Liver (tissue), 9 donors: ENCODE measurements around the gene ZG16B. TPM values are rescaled to one million over a fixed set of nuclear protein-coding genes. Genes with fewer than 3 reads are reported as not detected.

Source experiments
- DNase-seq: peaks from one replicate; pipeline ENCODE4 v3.0.0-alpha.2; 2017; ENCODE audit warnings: low spot score
- H3K27ac ChIP-seq, 2 donors: one replicate each; pipeline ENCODE4 v1.7.0; 2013; ENCODE audit warnings: inconsistent platforms in 2 of 2, low read length in 2 of 2, control low read depth in 1 of 2, low read depth in 1 of 2, mild to moderate bottlenecking in 1 of 2
- H3K27me3 ChIP-seq, 4 donors: one replicate each; pipeline versions ENCODE4 v1.6.1 to v1.7.0; 2013; ENCODE audit warnings: low read length in 3 of 4, inconsistent platforms in 1 of 4, mild to moderate bottlenecking in 1 of 4, moderate library complexity in 1 of 4; ENCODE audit not compliant: control insufficient read depth in 4 of 4, insufficient read depth in 4 of 4
- H3K36me3 ChIP-seq, 4 donors: one replicate each; pipeline versions ENCODE4 v1.6.1 to v1.7.0; 2013; ENCODE audit warnings: low read length in 3 of 4, mild to moderate bottlenecking in 3 of 4, low read depth in 1 of 4, moderate library complexity in 1 of 4; ENCODE audit not compliant: control insufficient read depth in 4 of 4, insufficient read depth in 3 of 4
- H3K4me1 ChIP-seq, 4 donors: one replicate each; pipeline versions ENCODE4 v1.6.1 to v1.7.0; 2013; ENCODE audit warnings: low read length in 3 of 4, mild to moderate bottlenecking in 3 of 4, moderate library complexity in 1 of 4; ENCODE audit not compliant: control insufficient read depth in 4 of 4, insufficient read depth in 4 of 4
- H3K4me3 ChIP-seq, 3 donors: one replicate each; pipeline versions ENCODE4 v1.6.1 to v1.7.0; 2013; ENCODE audit warnings: low read length in 3 of 3, control low read depth in 1 of 3, low read depth in 1 of 3, mild to moderate bottlenecking in 1 of 3
- H3K9ac ChIP-seq, 2 donors: one replicate each; pipeline ENCODE4 v1.7.0; 2013; ENCODE audit warnings: low read length in 2 of 2, mild to moderate bottlenecking in 2 of 2, moderate library complexity in 2 of 2, control low read depth in 1 of 2, low read depth in 1 of 2
- H3K9me3 ChIP-seq, 4 donors: one replicate each; pipeline versions ENCODE4 v1.6.1 to v1.7.0; 2013; ENCODE audit warnings: low read length in 3 of 4; ENCODE audit not compliant: control insufficient read depth in 4 of 4
- ATF3 ChIP-seq: IDR thresholded peaks from 2 replicates; pipeline ENCODE4 v1.6.1; 2016; ENCODE audit warnings: antibody characterized with exemption
- CTCF ChIP-seq: fragments of 150-350 bp; IDR thresholded peaks from 2 replicates; pipeline ENCODE4 v1.5.1; 2017; ENCODE audit warnings: improper control_type of control experiment, low read depth, low read length; ENCODE audit not compliant: missing input control
- EGR1 ChIP-seq, 2 donors: IDR thresholded peaks; 2 replicates each; pipeline ENCODE4 v1.6.1; 2016 to 2018; ENCODE audit warnings: antibody characterized with exemption in 2 of 2, low read depth in 2 of 2
- FOXA1 ChIP-seq: IDR thresholded peaks from 2 replicates; pipeline ENCODE4 v1.6.1; 2016; ENCODE audit warnings: antibody characterized with exemption
- FOXA2 ChIP-seq: IDR thresholded peaks from 2 replicates; pipeline ENCODE4 v1.6.1; 2016; ENCODE audit warnings: antibody characterized with exemption
- GABPA ChIP-seq, 2 donors: IDR thresholded peaks in 1 of 2; conservative IDR thresholded peaks in 1 of 2; 2 replicates each; pipeline ENCODE4 v1.6.1; 2016; ENCODE audit warnings: antibody characterized with exemption in 2 of 2, mild to moderate bottlenecking in 1 of 2, moderate library complexity in 1 of 2
- HNF4A ChIP-seq, 2 donors: conservative IDR thresholded peaks; 2 replicates each; pipeline ENCODE4 v1.6.1; 2016; ENCODE audit warnings: antibody characterized with exemption in 2 of 2, mild to moderate bottlenecking in 2 of 2
- HNF4G ChIP-seq: IDR thresholded peaks from 2 replicates; pipeline ENCODE4 v1.6.1; 2016; ENCODE audit warnings: antibody characterized with exemption
- JUND ChIP-seq, 2 donors: IDR thresholded peaks; 2 replicates each; pipeline ENCODE4 v1.6.1; 2016; ENCODE audit warnings: antibody characterized with exemption in 2 of 2
- MAX ChIP-seq: IDR thresholded peaks from 2 replicates; pipeline ENCODE4 v1.6.1; 2016; ENCODE audit warnings: antibody characterized with exemption
- NR2F2 ChIP-seq: IDR thresholded peaks from 2 replicates; pipeline ENCODE4 v1.6.1; 2016; ENCODE audit warnings: antibody characterized with exemption
- RAD21 ChIP-seq, 2 donors: IDR thresholded peaks; 2 replicates each; pipeline ENCODE4 v1.6.1; 2016; ENCODE audit warnings: antibody characterized with exemption in 2 of 2, mild to moderate bottlenecking in 2 of 2
- REST ChIP-seq: IDR thresholded peaks from 2 replicates; pipeline ENCODE4 v1.6.1; 2016; ENCODE audit warnings: antibody characterized with exemption, mild to moderate bottlenecking
- RXRA ChIP-seq, 2 donors: IDR thresholded peaks; 2 replicates each; pipeline ENCODE4 v1.6.1; 2017 to 2018; ENCODE audit warnings: antibody characterized with exemption in 2 of 2, mild to moderate bottlenecking in 1 of 2
- SP1 ChIP-seq: IDR thresholded peaks from 2 replicates; pipeline ENCODE4 v1.6.1; 2018; ENCODE audit warnings: antibody characterized with exemption, mild to moderate bottlenecking
- TAF1 ChIP-seq: conservative IDR thresholded peaks from 2 replicates; pipeline ENCODE4 v1.6.1; 2016; ENCODE audit warnings: antibody characterized with exemption, mild to moderate bottlenecking
- YY1 ChIP-seq: IDR thresholded peaks from 2 replicates; pipeline ENCODE4 v1.6.1; 2016; ENCODE audit warnings: antibody characterized with exemption, mild to moderate bottlenecking
- ZBTB33 ChIP-seq: IDR thresholded peaks from 2 replicates; pipeline ENCODE4 v1.6.1; 2016; ENCODE audit warnings: antibody characterized with exemption
- whole genome bisulfite sequencing: extraction: QIAGEN DNeasy Blood & Tissue Kit; methylation state at CpG from one replicate; pipeline ENCODE4 v1.1.7; 2013; 5-methylcytosine and 5-hydroxymethylcytosine counted together
- polyA plus RNA-seq, 2 donors: library from polyadenylated mRNA; stranded (reverse) in 1 of 2; unstranded in 1 of 2; fragments of 200-250 nt in 1 of 2; fragments of >200 nt in 1 of 2; fragmentation: Nextera tagmentation in 1 of 2; extraction: Ambion mirVana in 1 of 2; gene quantifications; one replicate each; pipeline versions ENCODE4 v1.2.1 to v1.2.3, GENCODE V29; 2013 to 2015
- total RNA-seq, 2 donors: library from RNA; depleted of rRNA; stranded (reverse); fragments of >200 nt; gene quantifications; one replicate each; pipeline ENCODE4 v1.2.3, GENCODE V29; 2014
- donor health status: healthy.
- donor health status: healthy.
- donor health status: healthy.
- donor health status: healthy.
- donor health status: healthy.

ZG16B gene
- total and polyA plus RNA-seq, 4 donors = 0.24 to 0.79 (median 0.43) TPM

GRCh38 chr16:2806286-2806685 is 23.8 kb upstream of the ZG16B start (continued):
- TF ChIP-seq CTCF (no peak), FOXA2 (no peak), RXRA (IDR thresholded peaks at IDR 0.05) (no peak), SP1 (no peak), RAD21 (IDR thresholded peaks at IDR 0.05) (no peak), EGR1 (IDR thresholded peaks at IDR 0.05; ENCODE audit: low read depth in 2 of 2) (no peak), GABPA (IDR thresholded peaks at IDR 0.05 in 1 of 2, conservative IDR thresholded peaks at IDR 0.05 in 1 of 2) (no peak), HNF4G (no peak), TAF1 (no peak)

- Histone ChIP-seq H3K4me1 (no peaks in the 10 kb centered on the region), H3K36me3 (no peaks in the 10 kb centered on the region), H3K27ac (no peak overlapping the region), H3K4me3 (no peak overlapping the region), H3K9me3 (peaks cover 0 to 10% (median 5%) of the 10 kb centered on the region in 4 donors), H3K27me3 (peaks cover 0 to 4% (median 0%) of the 10 kb centered on the region in 4 donors), H3K9ac (no peak overlapping the region)
- no peak for TF ChIP-seq RAD21 (IDR thresholded peaks at IDR 0.05)
- no peak for TF ChIP-seq ZBTB33
- no peak for TF ChIP-seq JUND (IDR thresholded peaks at IDR 0.05)
- no peak for TF ChIP-seq YY1
- no peak for TF ChIP-seq FOXA1
- no peak for TF ChIP-seq MAX
- TF ChIP-seq HNF4A (conservative IDR thresholded peaks at IDR 0.05) = no peak
- no peak for TF ChIP-seq REST
- no peak for TF ChIP-seq TAF1
- TF ChIP-seq GABPA (IDR thresholded peaks at IDR 0.05 in 1 of 2, conservative IDR thresholded peaks at IDR 0.05 in 1 of 2) = no peak
- no peak for TF ChIP-seq HNF4G
- TF ChIP-seq EGR1 (IDR thresholded peaks at IDR 0.05; ENCODE audit: low read depth in 2 of 2) = no peak
- TF ChIP-seq CTCF = no peak
- TF ChIP-seq ATF3 = no peak
- TF ChIP-seq RXRA (IDR thresholded peaks at IDR 0.05) = no peak
- no peak for TF ChIP-seq SP1
- no peak for TF ChIP-seq FOXA2
- TF ChIP-seq NR2F2 = no peak
- WGBS = 86% methylated on average over 7 of the region's 7 CpGs
- no peak for DNase-seq
These were observed 21.9 kb upstream of the ZG16B start for GRCh38 chr16:2808181-2808580.
